ENCODE data around the gene PPP2R5A.

DNA sequence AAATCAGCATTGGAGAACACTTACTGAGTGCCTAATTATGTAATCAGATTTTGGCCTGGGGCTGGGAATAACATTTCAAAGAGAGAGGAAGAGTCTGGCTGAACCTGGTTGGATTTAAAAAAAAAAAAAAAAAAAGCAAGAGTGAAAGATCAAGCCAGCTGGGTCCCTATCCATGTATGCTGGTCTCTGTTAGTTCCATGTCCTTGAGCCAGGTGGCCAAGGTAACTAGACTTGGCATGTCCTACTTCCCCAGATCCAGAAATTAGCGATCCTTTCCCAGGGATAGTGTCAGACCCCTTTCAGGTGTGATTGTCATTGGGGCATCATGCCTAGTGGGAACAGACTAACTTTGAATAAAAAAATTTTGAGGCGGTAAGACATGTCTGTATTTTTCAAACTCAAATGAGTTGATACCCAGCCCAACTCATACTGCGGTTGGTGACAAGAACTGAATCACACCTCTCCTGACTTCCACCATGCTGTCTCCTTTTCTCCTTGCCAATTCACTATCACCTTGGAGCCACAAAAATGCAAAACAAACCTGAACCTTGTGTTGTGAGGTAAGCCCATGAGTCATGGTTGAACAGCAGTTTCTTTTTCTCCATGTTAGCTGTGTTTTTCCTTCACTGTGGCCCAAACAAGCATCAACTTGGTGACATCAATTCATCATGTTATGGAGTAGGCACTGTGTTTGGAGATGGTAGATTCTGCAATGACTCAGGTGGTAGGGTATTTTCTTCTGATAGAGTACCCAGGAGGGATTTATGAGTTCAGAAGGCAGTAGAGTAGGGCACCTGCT, 24.5 kb upstream of the PPP2R5A start:
- TF ChIP-seq CTCF (IDR thresholded peaks at IDR 0.05; ENCODE audit: insufficient read depth, low read length, poor library complexity, severe bottlenecking) (no peak), EZH2phosphoT487 (conservative IDR thresholded peaks at IDR 0.05; ENCODE audit: low read length) (no peak)

Measured in SU-DHL-6 (cell line).